Measurements from ENCODE around the gene RBFOX2.
"Not testable (repeated sequence)": the region's sequence is repeated elsewhere in the genome, so short reads cannot be mapped to it uniquely, and the experiment has no call there.

DNA sequence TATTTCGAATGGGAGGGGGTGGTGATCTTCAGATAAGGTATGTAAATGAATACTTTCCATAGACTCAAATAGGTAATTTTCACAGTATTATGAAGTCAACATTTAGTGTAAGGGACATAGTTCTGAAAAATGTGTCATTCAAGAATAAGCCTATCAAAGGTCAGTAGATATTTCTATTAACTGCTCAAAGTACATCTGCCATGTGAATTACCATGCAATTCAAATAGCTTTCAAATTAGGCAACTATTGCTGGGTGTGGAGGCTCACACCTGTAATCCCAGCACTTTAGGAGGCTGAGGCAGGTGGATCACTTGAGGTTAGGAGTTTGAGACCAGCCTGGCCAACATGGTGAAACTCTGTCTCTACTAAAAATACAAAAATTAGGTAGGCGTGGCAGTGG, 236.8 kb downstream of the RBFOX2 start:
- TF ChIP-seq CTCF (IDR thresholded peaks at IDR 0.05; ENCODE audit: extremely low read depth in 1 of 2, insufficient read depth in 1 of 2, low read depth in 1 of 2, low read length in 2 of 2); POLR2AphosphoS5 (IDR thresholded peaks at IDR 0.05; ENCODE audit: insufficient read depth, low read depth, low read length); POLR2A (IDR thresholded peaks at IDR 0.05; ENCODE audit: low read depth, low read length); MYC (IDR thresholded peaks at IDR 0.05; ENCODE audit: low read depth, low read length); EZH2 (IDR thresholded peaks at IDR 0.05; ENCODE audit: borderline replicate concordance, low read depth, low read length, severe bottlenecking); JUN (IDR thresholded peaks at IDR 0.05; ENCODE audit: borderline replicate concordance, insufficient read depth, insufficient read length, low read depth); FOS (IDR thresholded peaks at IDR 0.05; ENCODE audit: borderline replicate concordance, insufficient read depth, low read length): not testable (repeated sequence)
- TF ChIP-seq, protein P1, sequence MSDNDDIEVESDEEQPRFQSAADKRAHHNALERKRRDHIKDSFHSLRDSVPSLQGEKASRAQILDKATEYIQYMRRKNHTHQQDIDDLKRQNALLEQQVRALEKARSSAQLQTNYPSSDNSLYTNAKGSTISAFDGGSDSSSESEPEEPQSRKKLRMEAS (IDR thresholded peaks at IDR 0.05; ENCODE audit: insufficient read depth, insufficient read length) = not testable (repeated sequence)
